DMS114 treated with DMSO at 0.1 percent for 48 hours (cell line): ENCODE data around the gene TMEM170A.
A peak's percentile ranks its signal among the peaks of the same experiment; 100 is the strongest.
"Not testable (repeated sequence)": the region's sequence is repeated elsewhere in the genome, so short reads cannot be mapped to it uniquely, and the experiment has no call there.

ENCODE experiments used
- DNase-seq: peaks from one replicate; lab custom pipeline; 2025; ENCODE audit not compliant: unreplicated experiment; lab: John Stamatoyannopoulos, UW

TMEM170A gene

GRCh38 chr16:75464122-75464918 lies at the start of gene TMEM170A:
Gene TMEM170A (minus strand): TSS chr16:75464689. CDS start chr16:75464600, 89 bp downstream.
- DNase-seq = peak; percentile 96

DNA sequence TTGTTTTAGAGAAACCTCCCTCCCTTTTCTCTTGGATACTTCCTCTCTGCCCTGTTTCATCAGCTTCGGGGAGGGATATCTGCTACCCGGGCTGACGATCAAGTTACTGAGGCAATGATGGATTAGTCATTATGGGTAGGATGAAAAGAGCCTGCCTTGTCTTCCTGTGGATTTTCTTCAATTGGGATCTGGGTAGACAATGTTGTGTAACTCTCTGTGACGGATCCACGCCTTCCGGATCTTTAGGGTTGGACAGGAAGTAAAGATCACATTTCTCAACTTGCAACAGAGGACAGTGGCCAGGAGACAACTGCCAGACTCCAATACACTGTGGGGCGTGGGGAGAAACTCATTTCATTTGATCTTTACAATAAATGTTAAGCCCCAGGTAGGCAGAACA lies 42.1 kb upstream of the TMEM170A start:
- DNase-seq = no peak

DNA sequence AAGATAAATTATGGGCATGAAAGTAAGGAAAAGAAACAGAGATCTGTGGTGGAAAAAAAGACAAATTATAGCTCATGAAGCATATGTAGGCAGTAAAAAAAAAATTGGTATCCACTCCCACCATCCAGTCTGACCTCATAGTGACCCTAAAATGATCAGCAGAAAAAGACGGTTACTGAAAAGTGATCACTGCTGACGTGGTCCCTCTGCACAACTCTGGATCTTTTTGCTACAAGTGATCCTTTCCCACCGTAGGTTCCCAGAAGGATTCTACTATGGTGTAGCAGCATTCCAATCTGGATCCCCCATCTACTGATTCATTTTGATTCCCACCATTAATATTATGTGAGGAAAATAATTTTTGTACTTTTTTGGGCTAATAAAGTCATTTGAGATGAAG lies 41.6 kb upstream of the TMEM170A start:
- no peak for DNase-seq

DNA sequence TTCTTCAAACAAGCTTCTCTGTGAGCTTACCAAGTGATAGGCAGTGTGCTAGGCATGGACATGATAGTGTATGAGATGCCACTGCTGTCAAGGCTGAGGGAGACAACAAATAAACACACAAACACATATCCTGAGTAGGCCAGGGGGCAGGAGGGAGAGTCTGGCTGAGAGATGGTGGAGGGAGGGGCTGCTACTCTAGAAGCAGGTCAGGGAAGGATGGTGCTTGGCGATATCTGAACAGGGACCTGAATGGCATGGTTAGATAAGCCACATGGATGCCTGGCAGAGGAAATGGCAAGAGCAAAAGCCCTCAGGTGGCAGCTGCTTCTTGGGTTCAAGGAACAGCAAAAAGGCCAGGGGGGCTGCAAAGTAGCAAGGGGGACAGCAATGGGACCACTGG lies 39.3 kb upstream of the TMEM170A start:
- DNase-seq = no peak

- no peak for DNase-seq
Measured at GRCh38 chr16:75502916-75503605, 38.6 kb upstream of the TMEM170A start.

DNA sequence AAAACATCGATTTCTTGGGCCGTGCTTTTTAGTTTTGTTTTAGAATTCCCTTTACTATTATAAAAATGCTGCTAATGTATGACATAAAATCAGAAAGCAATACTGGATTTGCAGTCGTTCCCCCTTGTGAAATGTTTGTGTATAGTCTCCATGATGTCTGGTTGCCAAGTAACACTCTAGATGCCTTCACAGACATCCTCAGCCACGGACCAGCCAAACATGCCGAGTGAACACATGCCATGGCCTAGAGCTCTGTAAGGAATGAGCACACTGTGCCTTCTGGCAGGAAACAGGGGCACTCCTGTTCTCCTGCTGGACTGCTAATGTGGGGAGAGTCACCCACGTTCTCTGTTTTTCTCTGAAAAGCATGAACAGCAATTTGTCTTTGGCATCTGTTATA lies 37.3 kb upstream of the TMEM170A start:
- DNase-seq = not testable (repeated sequence)

GRCh38 chr16:75501359-75501758 lies 36.9 kb upstream of the TMEM170A start:
- no peak for DNase-seq

DNA sequence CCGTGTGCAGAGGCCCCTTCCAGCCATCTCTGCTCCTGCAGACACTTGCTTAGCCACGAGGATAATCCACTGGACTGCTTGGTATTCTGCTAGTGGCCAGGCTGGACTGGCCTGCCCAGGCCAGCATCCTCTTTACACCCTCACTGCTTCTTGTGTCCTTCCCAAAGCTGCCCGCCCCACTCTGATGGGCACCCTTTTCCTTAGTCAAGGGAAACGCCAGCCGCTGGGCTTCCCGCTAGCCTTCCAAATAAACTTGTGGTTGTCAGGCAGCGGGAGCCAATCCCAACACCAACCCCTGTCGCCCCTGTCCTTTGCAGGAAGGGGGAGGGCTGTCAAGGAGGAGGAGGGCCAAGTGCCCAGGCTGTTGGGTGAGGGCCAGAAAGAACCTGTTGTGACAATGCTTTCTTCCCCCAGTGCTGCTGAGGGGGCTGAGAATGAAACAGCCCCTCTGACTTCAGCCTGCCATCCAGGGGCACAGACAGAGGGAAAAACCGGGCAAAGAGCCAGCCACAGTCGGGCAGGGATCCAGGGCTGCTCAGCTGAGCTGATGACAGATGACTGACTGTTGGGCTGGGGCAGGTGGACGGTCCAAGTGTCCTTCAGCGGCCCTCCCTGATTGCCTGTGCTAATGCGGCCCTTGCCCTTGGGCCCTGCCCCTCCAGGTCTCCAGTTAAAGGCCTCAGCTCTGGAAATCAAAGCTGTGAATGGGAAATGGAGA lies 34.3 kb upstream of the TMEM170A start:
- DNase-seq = not testable (repeated sequence)

DNA sequence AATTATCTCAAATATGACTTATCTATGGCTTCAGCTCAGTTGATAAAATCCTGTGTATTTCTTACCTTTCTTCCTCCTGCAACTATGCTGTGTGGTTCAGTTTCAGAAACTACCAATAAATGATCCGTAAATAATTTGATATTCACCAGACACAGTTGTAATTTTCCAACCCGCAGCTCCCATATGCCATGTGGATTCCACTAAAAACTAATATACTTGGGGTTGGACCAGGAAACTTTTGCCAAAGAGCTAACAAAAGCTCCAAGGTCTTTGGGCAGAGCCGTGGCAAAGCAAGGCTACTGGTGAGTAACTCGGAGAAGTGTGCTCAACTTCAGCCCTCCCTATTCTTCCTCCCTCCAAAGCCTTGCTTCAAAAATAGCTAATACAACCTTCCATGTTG lies 33.1 kb upstream of the TMEM170A start:
- no peak for DNase-seq

DNA sequence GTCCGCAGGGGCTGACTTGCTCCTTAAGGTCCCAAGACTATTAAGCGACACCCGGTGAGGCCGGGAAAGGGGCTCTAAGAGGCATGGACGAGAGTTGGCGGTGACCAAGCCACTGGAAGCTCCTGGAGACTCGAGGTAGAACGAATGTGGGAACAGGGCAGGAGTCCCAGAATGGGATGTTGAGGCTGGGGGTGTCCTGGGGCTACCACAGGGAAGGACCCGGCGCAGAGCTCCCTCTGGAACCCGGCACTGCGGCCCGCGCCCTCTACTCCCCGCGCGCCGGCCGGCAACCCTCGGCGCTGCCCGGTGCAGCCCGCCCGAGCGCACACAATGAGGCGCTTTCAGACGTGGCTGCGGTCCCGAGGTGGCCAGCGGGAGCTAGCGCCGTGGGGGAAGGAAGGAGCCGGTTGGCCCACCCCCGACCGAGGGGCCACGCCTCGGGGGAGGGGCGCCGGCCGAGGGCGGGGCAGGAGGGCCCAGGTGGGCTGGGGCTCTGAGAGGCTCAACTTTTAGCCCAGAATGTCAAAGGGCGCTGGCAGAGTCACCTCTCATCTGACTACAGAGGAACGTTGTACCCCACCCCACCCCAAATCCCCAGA lies 30.7 kb upstream of the TMEM170A start, which contains the start of gene CHST6:
CHST6 (minus strand) TSS at position 366 of the 599 bp plus-strand sequence. CDS start 15,613 bp downstream, outside the sequence.
- peak; percentile 21 for DNase-seq

DNA sequence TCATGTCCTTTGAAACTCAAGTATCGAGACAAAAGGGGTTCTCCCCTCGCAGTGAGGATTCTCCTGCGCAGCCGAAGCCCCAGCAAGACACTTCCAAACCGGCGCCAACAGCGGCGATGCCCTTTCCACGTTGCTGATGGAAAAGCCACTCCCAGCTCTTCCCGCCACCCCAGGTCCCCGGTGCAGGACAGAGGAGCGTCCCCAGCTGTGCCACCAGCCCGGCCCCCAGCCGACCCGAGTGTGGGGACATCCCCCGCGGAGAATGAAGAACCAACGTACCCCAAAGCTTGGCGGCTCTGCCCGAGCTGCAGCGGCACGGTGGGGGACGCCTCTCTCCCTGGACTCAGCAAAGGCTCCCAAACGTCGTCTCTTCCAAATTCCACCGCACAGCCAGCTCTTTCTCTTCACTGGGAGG lies 30.2 kb upstream of the TMEM170A start:
- DNase-seq = no peak

- DNase-seq = no peak
Measured at GRCh38 chr16:75494184-75494583, 29.7 kb upstream of the TMEM170A start.

GRCh38 chr16:75491876-75492275 lies 27.4 kb upstream of the TMEM170A start:
- DNase-seq = no peak

- no peak for DNase-seq
Measured at GRCh38 chr16:75488322-75488721, 23.8 kb upstream of the TMEM170A start.

GRCh38 chr16:75486676-75487313 lies 22.3 kb upstream of the TMEM170A start:
- no peak for DNase-seq

GRCh38 chr16:75486014-75486675 lies 21.7 kb upstream of the TMEM170A start:
- DNase-seq = no peak

DNA sequence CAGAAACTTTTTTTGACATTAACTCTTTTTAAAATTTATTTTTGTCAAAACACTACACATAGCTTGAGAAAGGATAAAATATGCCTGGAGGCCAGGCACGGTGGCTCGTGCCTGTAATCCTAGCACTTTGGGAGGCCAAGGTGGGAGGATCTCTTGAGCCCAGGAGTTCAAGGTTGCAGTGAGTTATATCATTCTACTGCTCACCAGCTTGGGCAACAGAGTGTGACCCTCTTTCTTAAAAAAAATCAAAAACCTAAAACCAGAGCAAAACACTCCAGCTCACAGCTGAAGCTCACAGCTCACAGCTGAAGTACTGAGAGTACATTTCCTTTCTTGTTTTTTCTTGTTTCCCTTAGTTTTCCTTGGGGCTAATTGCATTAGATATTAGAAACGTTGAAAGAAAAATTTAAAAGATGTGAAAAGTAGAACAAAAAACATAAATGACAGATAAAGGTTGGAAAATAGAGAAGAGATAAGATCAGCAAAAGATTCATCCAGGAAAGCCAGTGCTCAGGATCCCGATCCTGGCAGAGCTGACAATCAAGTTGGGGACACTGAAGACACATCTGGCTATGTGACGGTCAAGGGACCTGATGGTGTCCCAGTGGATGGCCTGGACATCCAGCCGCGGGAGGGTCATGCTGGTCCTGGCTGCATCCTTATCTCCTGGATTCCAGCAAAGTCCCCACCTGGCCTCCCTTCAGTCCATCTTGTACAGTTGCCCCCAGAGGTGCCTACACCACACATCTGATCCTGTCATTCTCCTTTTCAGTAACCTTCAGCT lies 20.9 kb upstream of the TMEM170A start:
- DNase-seq = no peak

DNA sequence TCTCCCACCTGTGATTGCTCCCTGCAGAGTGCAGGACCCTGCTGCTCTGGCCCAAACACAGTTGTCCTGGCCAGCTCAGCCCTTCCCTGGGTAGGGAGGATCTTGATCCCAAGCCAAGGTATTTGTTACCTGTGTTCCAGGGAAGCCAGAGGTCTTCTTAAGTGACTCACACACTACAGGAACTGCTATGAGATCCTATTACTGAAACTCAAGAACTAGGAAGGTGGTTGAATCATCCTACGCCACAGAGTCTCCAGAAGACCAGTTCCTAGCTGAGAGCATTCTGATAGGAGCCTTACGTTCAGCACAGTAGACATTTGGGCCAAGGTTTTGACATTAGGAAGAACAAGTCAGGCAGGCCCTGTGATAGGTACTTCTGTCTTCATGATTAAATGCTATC lies 18.7 kb upstream of the TMEM170A start:
- DNase-seq = no peak

DNA sequence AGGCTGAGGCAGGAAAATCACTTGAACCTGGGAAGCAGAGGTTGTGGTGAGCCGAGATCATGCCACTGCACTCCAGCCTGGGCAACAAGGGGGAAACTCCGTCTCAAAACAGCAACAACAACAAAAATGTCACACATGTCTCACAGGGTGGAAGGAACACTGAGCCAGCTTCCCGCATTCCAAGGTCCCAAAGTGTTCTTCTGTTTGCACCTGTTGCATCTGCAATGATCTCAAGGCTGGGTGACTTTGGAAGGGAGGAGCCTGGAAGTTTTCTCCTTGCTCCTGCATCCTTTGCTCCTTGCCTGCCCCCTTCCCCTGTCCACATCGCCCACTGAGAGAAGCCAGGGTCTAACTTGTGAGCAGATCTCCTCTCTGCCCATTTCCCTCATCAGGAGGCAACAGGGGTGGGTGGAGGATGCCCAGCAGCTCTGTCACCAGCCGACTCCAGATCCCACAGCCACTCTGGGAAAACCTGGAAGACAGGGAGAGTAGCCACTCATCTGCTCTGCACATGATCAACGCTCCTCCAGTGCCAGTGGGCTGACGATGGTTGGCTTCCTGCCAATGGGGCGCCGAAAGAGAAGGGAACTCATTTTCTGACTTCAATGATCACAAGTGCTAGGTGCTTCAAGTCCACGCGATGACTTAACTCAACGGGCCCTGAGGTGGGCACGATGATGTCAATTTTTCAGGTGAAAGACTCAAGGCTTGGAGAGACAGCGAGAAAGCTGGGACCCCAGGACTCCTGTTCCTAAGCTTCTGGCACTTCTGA lies 18.1 kb upstream of the TMEM170A start:
- no peak for DNase-seq
